ENCODE measurements around the gene RELL2.

The RELL2 gene

GRCh38 chr5:141685591-141685990, 48.8 kb downstream of the RELL2 start:
- H3K4me1 ChIP-seq (ENCODE audit: insufficient read depth, low read length) = peaks cover 12% of the 10 kb centered on the region
- H3K27ac ChIP-seq (ENCODE audit: low read depth, low read length) = no peak overlapping the region
- no peak overlapping the region for H3K9ac ChIP-seq (ENCODE audit: low read length)
- H3K9me3 ChIP-seq (ENCODE audit: low read length) = peaks cover 4% of the 10 kb centered on the region
- no peaks in the 10 kb centered on the region for H3K36me3 ChIP-seq (ENCODE audit: insufficient read depth, low read length)
- no peak overlapping the region for H3K4me3 ChIP-seq (ENCODE audit: low read depth in 1 of 2, low read length in 2 of 2)
- no peaks in the 10 kb centered on the region for H3K27me3 ChIP-seq (ENCODE audit: control insufficient read depth in 1 of 2, insufficient read depth in 2 of 2, low read length in 2 of 2)

- Histone ChIP-seq H3K27ac (ENCODE audit: low read depth, low read length) (no peak overlapping the region), H3K27me3 (ENCODE audit: control insufficient read depth in 1 of 2, insufficient read depth in 2 of 2, low read length in 2 of 2) (no peaks in the 10 kb centered on the region), H3K36me3 (ENCODE audit: insufficient read depth, low read length) (no peaks in the 10 kb centered on the region), H3K9me3 (ENCODE audit: low read length) (no peaks in the 10 kb centered on the region), H3K4me3 (ENCODE audit: low read depth in 1 of 2, low read length in 2 of 2) (no peak overlapping the region), H3K9ac (ENCODE audit: low read length) (no peak overlapping the region), H3K4me1 (ENCODE audit: insufficient read depth, low read length) (peaks cover 6% of the 10 kb centered on the region)
Observed at GRCh38 chr5:141686648-141687416, 50.0 kb downstream of the RELL2 start.

All from muscle layer of colon (tissue), 2 donors.